GM12864 (cell line): Measurements from ENCODE around the gene CDH11.

Experiments used
- DNase-seq: peaks from one replicate; pipeline ENCODE4 v3.0.0-alpha.2; 2011; ENCODE audit warnings: low read depth
- H3K4me3 ChIP-seq: 2 replicates; pipeline ENCODE4 v1.5.1; 2011; ENCODE audit warnings: mild to moderate bottlenecking, low read depth, low read length, control low read depth
- CTCF ChIP-seq: IDR thresholded peaks from 2 replicates; pipeline ENCODE4 v1.5.1; 2011; ENCODE audit warnings: low read depth, mild to moderate bottlenecking, moderate library complexity, low read length, control low read depth, inconsistent platforms; ENCODE audit errors: missing control alignments

Gene CDH11

GRCh38 chr16:65121870-65122723 lies at the start of gene CDH11:
Gene CDH11, minus strand, starts transcription at chr16:65122063. Its CDS starts 117,194 bp downstream, at chr16:65004869.
- H3K4me3 ChIP-seq, result no peak within 1 kb of the TSS
- no peak for TF ChIP-seq CTCF
- no peak for DNase-seq

DNA sequence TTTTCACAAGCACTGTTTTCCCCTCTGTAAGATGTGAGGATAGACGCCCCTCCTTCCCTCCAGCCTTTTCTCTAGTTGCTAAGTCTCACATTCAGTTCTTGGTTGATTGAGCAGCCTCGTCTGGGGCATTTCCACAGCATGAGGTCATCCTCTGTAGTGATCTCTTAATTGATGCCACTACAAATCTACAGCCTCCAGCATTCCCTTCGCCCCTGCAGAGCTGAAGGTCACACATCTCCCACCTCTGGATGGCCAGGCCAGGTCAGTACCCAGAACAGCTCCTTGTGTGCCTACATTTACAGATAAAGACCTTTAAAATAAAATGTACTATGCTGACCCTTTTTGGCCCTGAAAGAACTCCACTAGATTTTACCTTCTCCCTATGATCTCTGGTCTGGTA lies 32.5 kb upstream of the CDH11 start:
- no peak for TF ChIP-seq CTCF
- no peak for DNase-seq
- H3K4me3 ChIP-seq, result no peak overlapping the region

DNA sequence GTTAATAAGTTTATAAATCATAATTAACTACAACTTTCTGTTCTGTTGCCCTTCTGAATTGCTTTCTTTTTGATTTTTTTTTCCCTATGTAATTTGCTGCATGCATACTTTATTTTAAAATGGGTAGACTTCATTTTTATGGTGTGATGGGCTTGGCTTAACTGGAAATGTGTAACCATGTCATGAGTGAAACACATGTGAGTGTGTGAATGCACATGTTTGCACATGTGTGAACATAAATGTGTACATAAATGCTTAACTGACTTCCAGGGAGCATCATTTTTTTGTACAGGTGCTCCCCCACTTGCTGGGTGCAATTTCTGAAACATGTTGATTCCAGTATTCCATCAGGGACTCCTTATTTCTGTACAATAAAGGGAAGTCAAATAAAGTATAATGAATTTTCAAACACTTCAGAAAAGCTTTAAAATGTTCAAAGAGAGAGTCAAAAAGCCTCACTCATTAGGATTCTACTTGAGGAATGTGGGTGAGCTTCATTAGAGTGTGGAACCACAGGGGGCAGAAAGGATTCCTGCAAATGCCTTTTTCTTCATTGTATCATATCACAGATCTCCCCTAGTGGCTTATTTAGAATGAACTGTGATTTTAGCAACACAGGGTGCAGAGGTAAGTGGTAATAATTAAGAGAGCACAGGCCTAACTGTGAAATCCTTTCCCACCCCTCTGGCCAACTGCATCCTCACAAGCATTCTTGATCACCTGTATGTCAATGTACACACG lies 31.7 kb upstream of the CDH11 start:
- H3K4me3 ChIP-seq, result no peak overlapping the region
- no peak for TF ChIP-seq CTCF
- no peak for DNase-seq

DNA sequence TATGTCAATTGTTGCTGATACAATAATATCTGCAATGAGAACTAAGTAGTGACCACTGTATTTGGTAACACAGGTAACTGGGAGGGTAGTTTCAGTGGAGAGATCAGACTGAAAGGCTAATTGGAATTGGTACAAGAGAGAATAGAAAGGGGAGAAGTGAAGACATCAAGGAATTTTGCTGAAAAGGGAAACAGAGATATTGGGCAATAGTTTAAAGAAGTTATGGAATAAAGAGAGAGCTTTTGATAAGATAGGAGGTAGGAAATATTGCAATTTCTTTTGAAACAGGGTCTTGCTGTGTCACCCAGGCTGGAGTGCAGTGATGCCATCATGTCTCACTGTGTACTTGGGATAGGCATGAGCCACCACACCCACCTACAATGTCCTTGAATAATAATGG lies 26.9 kb upstream of the CDH11 start:
- DNase-seq, result no peak
- no peak for TF ChIP-seq CTCF
- H3K4me3 ChIP-seq, result no peak overlapping the region

GRCh38 chr16:65142276-65142675 lies 20.4 kb upstream of the CDH11 start:
- DNase-seq, result no peak
- TF ChIP-seq CTCF, result no peak
- H3K4me3 ChIP-seq, result no peak overlapping the region

DNA sequence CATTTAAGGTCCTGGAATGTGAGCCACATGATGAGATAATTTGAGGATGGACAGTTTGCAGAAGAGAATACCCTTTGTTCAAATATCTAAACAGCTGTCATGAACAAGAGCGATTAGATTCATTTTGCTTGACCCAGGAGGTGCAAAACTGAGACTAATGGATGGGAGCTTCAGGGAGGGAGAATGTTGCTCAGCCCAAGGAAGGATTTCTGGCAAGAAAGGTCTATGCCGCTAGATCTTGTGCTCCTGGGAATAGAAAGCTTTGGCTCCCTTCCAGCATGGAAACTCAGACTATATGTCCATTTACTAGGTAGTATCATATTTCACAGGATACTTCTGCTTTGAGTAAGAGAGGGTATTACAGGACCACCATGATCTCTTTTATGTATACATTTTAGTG lies 14.8 kb upstream of the CDH11 start:
- H3K4me3 ChIP-seq, result no peak overlapping the region
- no peak for TF ChIP-seq CTCF
- DNase-seq, result no peak
